NB4 (cell line): Measurements from ENCODE around the gene FOXL3.

ENCODE experiments used
- CTCF ChIP-seq: IDR thresholded peaks from one replicate; pipeline ENCODE4 v1.5.1; 2012; ENCODE audit warnings: low read depth, low read length
- MAX ChIP-seq: IDR thresholded peaks from 2 replicates; pipeline ENCODE4 v1.6.1; 2011; ENCODE audit warnings: low read depth, low read length
- POLR2A ChIP-seq: IDR thresholded peaks from 2 replicates; pipeline ENCODE4 v1.6.1; 2011; ENCODE audit warnings: mild to moderate bottlenecking; ENCODE audit not compliant: insufficient read length; ENCODE audit errors: extremely low read depth

- no peak for TF ChIP-seq CTCF
- TF ChIP-seq MAX: no peak
- TF ChIP-seq POLR2A: no peak
Measured at GRCh38 chr7:339696-340095, 49.7 kb downstream of the FOXL3 start.
